GM04504 (cell line): ENCODE results near the gene YPEL1.
"Not testable (repeated sequence)": the region's sequence is repeated elsewhere in the genome, so short reads cannot be mapped to it uniquely, and the experiment has no call there.

Experiments used
- DNase-seq: peaks from one replicate; pipeline ENCODE4 v3.0.0-alpha.2; 2012; ENCODE audit warnings: low read depth

YPEL1 gene

GRCh38 chr22:21753374-21754111 lies 17.9 kb upstream of the YPEL1 start:
- no peak for DNase-seq

GRCh38 chr22:21752276-21752675 lies 16.7 kb upstream of the YPEL1 start:
- no peak for DNase-seq

- DNase-seq, result no peak
These were observed 10.4 kb upstream of the YPEL1 start for GRCh38 chr22:21745948-21746347.

- not testable (repeated sequence) for DNase-seq
These were observed 9.3 kb upstream of the YPEL1 start for GRCh38 chr22:21744917-21745316.

GRCh38 chr22:21741790-21742189 lies 6.2 kb upstream of the YPEL1 start:
- DNase-seq, result no peak

- DNase-seq, result no peak
These were observed 5.5 kb upstream of the YPEL1 start for GRCh38 chr22:21741059-21741458.

- no peak for DNase-seq
These were observed 4.3 kb upstream of the YPEL1 start for GRCh38 chr22:21739828-21740377.

- no peak for DNase-seq
These were observed 3.4 kb upstream of the YPEL1 start for GRCh38 chr22:21738966-21739365.

- no peak for DNase-seq
These were observed 2.5 kb upstream of the YPEL1 start for GRCh38 chr22:21738081-21738480.

GRCh38 chr22:21736948-21737347 lies 1.4 kb upstream of the YPEL1 start:
- DNase-seq, result no peak

- DNase-seq, result no peak
These were observed 569 bp upstream of the YPEL1 start for GRCh38 chr22:21736084-21736642.

- DNase-seq, result no peak
These were observed 924 bp downstream of the YPEL1 start for GRCh38 chr22:21734540-21735199.

- DNase-seq, result no peak
These were observed 4.1 kb downstream of the YPEL1 start for GRCh38 chr22:21731503-21731902.

- DNase-seq, result no peak
These were observed 4.9 kb downstream of the YPEL1 start for GRCh38 chr22:21730535-21731308.

GRCh38 chr22:21729184-21729583 lies 6.4 kb downstream of the YPEL1 start:
- DNase-seq, result not testable (repeated sequence)

GRCh38 chr22:21728270-21728669 lies 7.3 kb downstream of the YPEL1 start:
- no peak for DNase-seq

GRCh38 chr22:21727768-21728167 lies 7.8 kb downstream of the YPEL1 start:
- DNase-seq, result no peak

- DNase-seq, result no peak
These were observed 8.4 kb downstream of the YPEL1 start for GRCh38 chr22:21727159-21727558.

GRCh38 chr22:21726650-21727049 lies 8.9 kb downstream of the YPEL1 start:
- DNase-seq, result no peak

- no peak for DNase-seq
These were observed 9.5 kb downstream of the YPEL1 start for GRCh38 chr22:21725956-21726649.

GRCh38 chr22:21724496-21724895 lies 11.1 kb downstream of the YPEL1 start:
- not testable (repeated sequence) for DNase-seq
